SK-N-SH (cell line): Measurements from ENCODE around the gene ASPG. TPM values are rescaled to one million over a fixed set of nuclear protein-coding genes. Genes with fewer than 3 reads are reported as not detected.

Source experiments
- CTCF ChIA-PET: fragments of 300-600, 350-600 bp; formaldehyde crosslinking; extraction: SDS; loops from one replicate; lab custom pipeline; 2021; lab: Yijun Ruan, JAX
- POLR2A ChIA-PET: fragments of 350-600 bp; sonication (Branson Sonifier 250); formaldehyde crosslinking; extraction: SDS; loops from one replicate; lab custom pipeline; 2020; ENCODE audit warnings: antibody characterized with exemption, inconsistent platforms; lab: Yijun Ruan, JAX
- DNase-seq: peaks from one replicate; pipeline ENCODE4 v3.0.0; 2012
- H2AFZ ChIP-seq: fragments of 200-600 bp; sonication (generic); 2 replicates; pipeline ENCODE4 v1.8.1; 2016; ENCODE audit warnings: antibody characterized with exemption, mild to moderate bottlenecking, low read depth
- H3F3A ChIP-seq: fragments of 200-600 bp; sonication (generic); replicated peaks from 2 replicates; pipeline ENCODE3; 2016; ENCODE audit warnings: antibody characterized with exemption, mild to moderate bottlenecking; ENCODE audit not compliant: insufficient read depth
- H3K27ac ChIP-seq, 2 experiments: fragments of 200-500 bp in 1 of 2; fragments of 200-600 bp in 1 of 2; sonication (Bioruptor generic) in 1 of 2; sonication (generic), shearing (Covaris generic) in 1 of 2; 2 replicates each; pipeline versions ENCODE4 v1.5.1 to v1.6.1; 2014 to 2016; ENCODE audit warnings: low read depth in 2 of 2, inconsistent platforms in 1 of 2, low read length in 1 of 2, mild to moderate bottlenecking in 1 of 2, mixed read lengths in 1 of 2
- H3K27me3 ChIP-seq: fragments of 200-600 bp; sonication (generic), shearing (Covaris generic); 2 replicates; pipeline ENCODE4 v1.6.1; 2016; ENCODE audit warnings: mixed run types; ENCODE audit not compliant: insufficient read depth
- H3K36me3 ChIP-seq, 2 experiments: fragments of 200-500 bp in 1 of 2; fragments of 200-600 bp in 1 of 2; sonication (Bioruptor generic) in 1 of 2; sonication (generic) in 1 of 2; replicated peaks in 1 of 2; 2 replicates each; pipeline versions ENCODE3 to v1.5.1; 2014 to 2016; ENCODE audit warnings: low read length in 1 of 2, mild to moderate bottlenecking in 1 of 2; ENCODE audit not compliant: insufficient read depth in 2 of 2, control insufficient read depth in 1 of 2
- H3K4me1 ChIP-seq, 2 experiments: fragments of 200-500 bp in 1 of 2; fragments of 200-600 bp in 1 of 2; sonication (Bioruptor generic) in 1 of 2; sonication (generic), shearing (Covaris generic) in 1 of 2; 2 replicates each; pipeline versions ENCODE4 v1.5.1 to v1.6.1; 2014 to 2016; ENCODE audit warnings: low read depth in 1 of 2, low read length in 1 of 2, mixed run types in 1 of 2; ENCODE audit not compliant: insufficient read depth in 2 of 2, control insufficient read depth in 1 of 2
- H3K4me2 ChIP-seq: fragments of 200-600 bp; sonication (generic), shearing (Covaris generic); 2 replicates; pipeline ENCODE4 v1.6.1; 2017; ENCODE audit warnings: mixed run types
- H3K4me3 ChIP-seq, 2 experiments: fragments of 200-500 bp in 1 of 2; fragments of 200-600 bp in 1 of 2; sonication (Bioruptor generic) in 1 of 2; sonication (generic), shearing (Covaris generic) in 1 of 2; 2 replicates each; pipeline versions ENCODE4 v1.5.1 to v1.8.1; 2014 to 2016; ENCODE audit warnings: low read depth in 2 of 2, inconsistent platforms in 1 of 2, low read length in 1 of 2, mild to moderate bottlenecking in 1 of 2, mixed read lengths in 1 of 2, moderate library complexity in 1 of 2
- H3K79me2 ChIP-seq: fragments of 200-600 bp; sonication (generic); 2 replicates; pipeline ENCODE4 v1.8.1; 2017; ENCODE audit warnings: mild to moderate bottlenecking; ENCODE audit not compliant: insufficient read depth
- H3K9ac ChIP-seq: fragments of 200-600 bp; sonication (generic); 2 replicates; pipeline ENCODE4 v1.6.1; 2017; ENCODE audit warnings: mixed run types
- H3K9me2 ChIP-seq: fragments of 200-600 bp; sonication (generic); 2 replicates; pipeline ENCODE4 v1.6.1; 2017; ENCODE audit warnings: mixed run types
- H3K9me3 ChIP-seq: fragments of 200-600 bp; sonication (generic); 2 replicates; pipeline ENCODE4 v1.6.1; 2017; ENCODE audit warnings: mixed run types, mild to moderate bottlenecking, moderate library complexity
- H4K20me1 ChIP-seq: fragments of 200-600 bp; sonication (generic); 2 replicates; pipeline ENCODE4 v1.6.1; 2017; ENCODE audit warnings: mild to moderate bottlenecking, mixed run types; ENCODE audit not compliant: insufficient read depth
- FOSL2 ChIP-seq: IDR thresholded peaks from 2 replicates; pipeline ENCODE4 v1.4.0; 2012; ENCODE audit warnings: low read depth, mild to moderate bottlenecking, moderate library complexity, borderline replicate concordance
- FOXJ3 ChIP-seq: sonication (generic); formaldehyde crosslinking; IDR thresholded peaks from 2 replicates; pipeline ENCODE4 v1.5.1; 2020; ENCODE audit warnings: mild to moderate bottlenecking, missing genetic modification reagents
- GABPA ChIP-seq: IDR thresholded peaks from 2 replicates; pipeline ENCODE4 v1.4.0; 2012; ENCODE audit warnings: low read depth, mild to moderate bottlenecking
- MEF2A ChIP-seq: IDR thresholded peaks from 2 replicates; pipeline ENCODE4 v1.4.0; 2012; ENCODE audit warnings: low read depth, borderline replicate concordance
- MXI1 ChIP-seq: IDR thresholded peaks from 2 replicates; pipeline ENCODE4 v1.6.1; 2012; ENCODE audit warnings: mild to moderate bottlenecking, low read depth, low read length, improper control_type of control experiment
- POLR2AphosphoS5 ChIP-seq: IDR thresholded peaks from 2 replicates; pipeline ENCODE4 v1.6.1; 2012; ENCODE audit warnings: low read depth, low read length
- RFX5 ChIP-seq: IDR thresholded peaks from 2 replicates; pipeline ENCODE4 v1.6.1; 2012; ENCODE audit warnings: mild to moderate bottlenecking, improper control_type of control experiment, low read length
- RXRA ChIP-seq: IDR thresholded peaks from 2 replicates; pipeline ENCODE4 v1.4.0; 2012; ENCODE audit warnings: low read depth, mild to moderate bottlenecking, borderline replicate concordance
- SIN3A ChIP-seq: IDR thresholded peaks from 2 replicates; pipeline ENCODE4 v1.6.1; 2012; ENCODE audit warnings: low read depth, mild to moderate bottlenecking, low read length, moderate library complexity, borderline replicate concordance
- SMC3 ChIP-seq: IDR thresholded peaks from 2 replicates; pipeline ENCODE4 v1.6.1; 2012; ENCODE audit warnings: low read depth, low read length, improper control_type of control experiment
- TAF1 ChIP-seq: IDR thresholded peaks from 2 replicates; pipeline ENCODE4 v1.6.1; 2012; ENCODE audit warnings: low read depth, mild to moderate bottlenecking, low read length, moderate library complexity, borderline replicate concordance
- TCF12 ChIP-seq: IDR thresholded peaks from 2 replicates; pipeline ENCODE4 v1.4.0; 2012
- ZBTB33 ChIP-seq: IDR thresholded peaks from 2 replicates; pipeline ENCODE4 v1.4.0; 2012; ENCODE audit warnings: low read depth, borderline replicate concordance
- WGBS: methylation state at CpG from one replicate; pipeline ENCODE4 v1.1.6; 2017; ENCODE audit warnings: low lambda C conversion rate; 5-methylcytosine and 5-hydroxymethylcytosine counted together
- polyA plus RNA-seq, 3 experiments: library from polyadenylated mRNA; depleted of rRNA; stranded (reverse); fragments of >200 nt; gene quantifications; 2 replicates each; pipeline ENCODE4 v1.2.3, GENCODE V29; 2012
- TF ChIP-seq, protein P1 (sequence below): IDR thresholded peaks from 2 replicates; pipeline ENCODE4 v1.4.0; 2012; ENCODE audit warnings: low read depth, borderline replicate concordance
- TF ChIP-seq, protein P2 (sequence below): fragments of 150-350 bp; IDR thresholded peaks from 2 replicates; pipeline ENCODE4 v1.6.1; 2017; ENCODE audit warnings: antibody characterized with exemption, low read length, low read depth, borderline replicate concordance
- TF ChIP-seq, protein P3 (sequence below): IDR thresholded peaks from 2 replicates; pipeline ENCODE4 v1.6.1; 2012; ENCODE audit warnings: mild to moderate bottlenecking, low read depth, low read length, moderate library complexity

The ASPG gene
- polyA plus RNA-seq, 1 of the 3 experiments (the other 2 are of a cell fraction), result not detected

DNA sequence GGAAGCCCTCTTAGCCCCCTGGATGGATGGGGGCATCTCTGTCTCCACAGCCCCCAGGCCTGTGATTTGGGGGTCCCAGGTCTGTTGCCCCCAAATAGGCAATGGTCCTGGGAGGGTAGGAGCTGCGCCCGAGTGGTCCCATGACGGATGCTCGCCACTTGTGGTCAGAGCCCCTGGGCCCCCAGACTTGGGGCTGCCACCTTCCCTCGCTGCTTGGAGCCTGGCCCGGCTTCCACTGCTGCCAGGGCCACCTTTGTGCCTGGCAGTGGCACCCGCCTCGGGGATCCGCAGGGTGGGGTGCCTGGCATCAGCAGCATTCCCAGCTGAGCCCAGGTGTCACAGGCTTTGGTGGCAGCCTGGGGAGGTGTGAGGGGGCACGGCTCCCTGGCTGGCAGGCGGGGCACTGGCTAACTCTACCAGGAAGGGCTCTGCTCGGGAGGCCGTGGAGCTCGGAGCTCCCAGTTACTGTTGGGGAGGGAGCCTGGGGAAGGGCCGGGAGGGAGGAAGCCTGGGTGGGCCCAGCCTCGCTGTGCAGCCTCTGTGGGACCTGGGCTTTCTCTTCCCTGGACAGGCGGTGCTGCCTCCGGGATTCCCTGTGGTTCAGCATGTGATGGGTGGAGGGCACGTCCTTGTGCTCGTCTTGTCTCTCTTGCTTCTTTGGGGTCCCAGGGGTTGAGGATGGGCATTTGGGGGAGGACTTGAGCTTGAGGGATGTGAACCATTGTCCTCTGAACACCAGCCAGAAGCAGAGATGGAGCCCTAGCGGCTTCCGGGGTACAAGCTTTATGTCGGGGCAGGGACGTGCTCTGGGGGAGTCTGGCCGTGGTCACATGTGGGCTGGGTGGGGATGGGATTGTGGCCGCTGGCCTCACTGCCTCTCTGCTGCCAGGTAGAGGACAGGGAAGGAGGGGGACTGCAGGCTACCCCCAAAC, 58.3 kb downstream of the ASPG start:
- WGBS, result 83% methylated on average over 15 of the region's 26 CpGs

DNA sequence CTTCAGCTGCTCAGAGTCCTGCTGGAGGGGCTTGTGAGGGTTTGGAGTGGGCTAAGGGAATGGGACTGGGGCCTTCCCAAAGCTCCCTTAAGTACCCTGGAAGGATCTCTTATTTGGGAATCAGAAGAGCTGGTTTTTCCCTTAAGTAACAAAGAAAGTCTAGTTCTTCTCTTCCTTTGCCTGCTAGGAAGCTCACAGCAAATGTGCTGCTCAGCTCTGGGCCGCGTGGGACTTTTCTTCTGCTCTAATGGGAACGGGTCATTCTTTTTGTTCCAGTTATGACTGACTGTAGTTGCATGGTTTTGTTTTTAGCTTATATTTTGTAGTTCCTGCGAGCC, 58.9 kb downstream of the ASPG start:
- Histone ChIP-seq H3K9me3 (no peaks in the 10 kb centered on the region), H3K27ac (peak overlapping the region in 1 of 2 experiments; percentile 22; a peak in 1 of 4 replicates), H4K20me1 (no peaks in the 10 kb centered on the region), H3K4me1 (peaks cover 7 to 99% of the 10 kb centered on the region in 2 experiments; a peak in 2 of 4 replicates), H3K9ac (no peak overlapping the region), H3K4me3 (no peak overlapping the region), H3K27me3 (no peaks in the 10 kb centered on the region), H3K4me2 (no peak overlapping the region), H2AFZ (no peak overlapping the region), H3F3A (no peaks in the 10 kb centered on the region), H3K9me2 (no peaks in the 10 kb centered on the region), H3K79me2 (no peaks in the 10 kb centered on the region), H3K36me3 (no peaks in the 10 kb centered on the region)
- 90% methylated on average over 4 of the region's 4 CpGs for WGBS
- ChIA-PET CTCF (interaction anchor here (0.9 to 5.2 kb wide), 9 partner anchors 14 to 419 kb away, joined by 3 to 33 read pairs (median 4); no protein-coding TSS in a partner anchor), POLR2A (no interaction called here)
- DNase-seq, result no peak
- TF ChIP-seq MEF2A (no peak), SMC3 (no peak), FOXJ3 (CRISPR knock-in tag) (no peak), TCF12 (no peak), SIN3A (no peak), FOSL2 (no peak), RFX5 (no peak), TAF1 (no peak), ZBTB33 (no peak), MXI1 (no peak)
- TF ChIP-seq, protein P1, sequence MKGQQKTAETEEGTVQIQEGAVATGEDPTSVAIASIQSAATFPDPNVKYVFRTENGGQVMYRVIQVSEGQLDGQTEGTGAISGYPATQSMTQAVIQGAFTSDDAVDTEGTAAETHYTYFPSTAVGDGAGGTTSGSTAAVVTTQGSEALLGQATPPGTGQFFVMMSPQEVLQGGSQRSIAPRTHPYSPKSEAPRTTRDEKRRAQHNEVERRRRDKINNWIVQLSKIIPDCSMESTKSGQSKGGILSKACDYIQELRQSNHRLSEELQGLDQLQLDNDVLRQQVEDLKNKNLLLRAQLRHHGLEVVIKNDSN, result no peak
- TF ChIP-seq, protein P2, sequence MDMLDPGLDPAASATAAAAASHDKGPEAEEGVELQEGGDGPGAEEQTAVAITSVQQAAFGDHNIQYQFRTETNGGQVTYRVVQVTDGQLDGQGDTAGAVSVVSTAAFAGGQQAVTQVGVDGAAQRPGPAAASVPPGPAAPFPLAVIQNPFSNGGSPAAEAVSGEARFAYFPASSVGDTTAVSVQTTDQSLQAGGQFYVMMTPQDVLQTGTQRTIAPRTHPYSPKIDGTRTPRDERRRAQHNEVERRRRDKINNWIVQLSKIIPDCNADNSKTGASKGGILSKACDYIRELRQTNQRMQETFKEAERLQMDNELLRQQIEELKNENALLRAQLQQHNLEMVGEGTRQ, result no peak
- TF ChIP-seq, protein P3, sequence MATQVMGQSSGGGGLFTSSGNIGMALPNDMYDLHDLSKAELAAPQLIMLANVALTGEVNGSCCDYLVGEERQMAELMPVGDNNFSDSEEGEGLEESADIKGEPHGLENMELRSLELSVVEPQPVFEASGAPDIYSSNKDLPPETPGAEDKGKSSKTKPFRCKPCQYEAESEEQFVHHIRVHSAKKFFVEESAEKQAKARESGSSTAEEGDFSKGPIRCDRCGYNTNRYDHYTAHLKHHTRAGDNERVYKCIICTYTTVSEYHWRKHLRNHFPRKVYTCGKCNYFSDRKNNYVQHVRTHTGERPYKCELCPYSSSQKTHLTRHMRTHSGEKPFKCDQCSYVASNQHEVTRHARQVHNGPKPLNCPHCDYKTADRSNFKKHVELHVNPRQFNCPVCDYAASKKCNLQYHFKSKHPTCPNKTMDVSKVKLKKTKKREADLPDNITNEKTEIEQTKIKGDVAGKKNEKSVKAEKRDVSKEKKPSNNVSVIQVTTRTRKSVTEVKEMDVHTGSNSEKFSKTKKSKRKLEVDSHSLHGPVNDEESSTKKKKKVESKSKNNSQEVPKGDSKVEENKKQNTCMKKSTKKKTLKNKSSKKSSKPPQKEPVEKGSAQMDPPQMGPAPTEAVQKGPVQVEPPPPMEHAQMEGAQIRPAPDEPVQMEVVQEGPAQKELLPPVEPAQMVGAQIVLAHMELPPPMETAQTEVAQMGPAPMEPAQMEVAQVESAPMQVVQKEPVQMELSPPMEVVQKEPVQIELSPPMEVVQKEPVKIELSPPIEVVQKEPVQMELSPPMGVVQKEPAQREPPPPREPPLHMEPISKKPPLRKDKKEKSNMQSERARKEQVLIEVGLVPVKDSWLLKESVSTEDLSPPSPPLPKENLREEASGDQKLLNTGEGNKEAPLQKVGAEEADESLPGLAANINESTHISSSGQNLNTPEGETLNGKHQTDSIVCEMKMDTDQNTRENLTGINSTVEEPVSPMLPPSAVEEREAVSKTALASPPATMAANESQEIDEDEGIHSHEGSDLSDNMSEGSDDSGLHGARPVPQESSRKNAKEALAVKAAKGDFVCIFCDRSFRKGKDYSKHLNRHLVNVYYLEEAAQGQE, result no peak

More for the DNA sequence above, 58.3 kb downstream of the ASPG start:
- H3K79me2 ChIP-seq, result no peaks in the 10 kb centered on the region
- H4K20me1 ChIP-seq, result no peaks in the 10 kb centered on the region
- H3K4me3 ChIP-seq, result no peak overlapping the region
- H3K9me3 ChIP-seq, result no peaks in the 10 kb centered on the region
- ChIA-PET POLR2A (no interaction called here), CTCF (interaction anchor here (0.7 to 5.2 kb wide), 14 partner anchors 14 to 497 kb away, joined by 3 to 33 read pairs (median 4); no protein-coding TSS in a partner anchor)
- H3F3A ChIP-seq, result no peaks in the 10 kb centered on the region
- no peaks in the 10 kb centered on the region for H3K27me3 ChIP-seq
- H2AFZ ChIP-seq, result no peak overlapping the region
- H3K36me3 ChIP-seq, result no peaks in the 10 kb centered on the region
- H3K4me1 ChIP-seq, result peaks cover under 1 to 96% of the 10 kb centered on the region in 2 experiments; a peak in 1 of 4 replicates
- no peak overlapping the region for H3K9ac ChIP-seq
- no peak overlapping the region for H3K4me2 ChIP-seq
- peak overlapping the region in 1 of 2 experiments; percentile 19; a peak in 1 of 4 replicates for H3K27ac ChIP-seq
- no peak for TF ChIP-seq RFX5
- TF ChIP-seq, protein P2, result no peak
- no peak for TF ChIP-seq RXRA
- no peak for TF ChIP-seq GABPA
- no peak for TF ChIP-seq MXI1
- TF ChIP-seq POLR2AphosphoS5, result no peak
- DNase-seq, result peak; percentile 36
- no peaks in the 10 kb centered on the region for H3K9me2 ChIP-seq
